Stimulated activated CD4-positive, alpha-beta T cell treated with anti-CD3 and anti-CD28 coated beads, Interleukin-12 subunit alpha, Interleukin-12 subunit beta, amount 100 ng/mL, for 4 hours (primary cell): ENCODE measurements around the gene C2.
"Not testable (repeated sequence)": the region's sequence is repeated elsewhere in the genome, so short reads cannot be mapped to it uniquely, and the experiment has no call there.

Experiments used
- DNase-seq: peaks from one replicate; pipeline ENCODE4 v3.0.0-alpha.2; 2020

Gene C2

GRCh38 chr6:31981744-31982143 is 54.2 kb downstream of the C2 start, which contains the start of gene C4A:
Gene C4A, plus strand, starts transcription at chr6:31982057. Its CDS starts 51 bp downstream, at chr6:31982108.
- not testable (repeated sequence) for DNase-seq

DNA sequence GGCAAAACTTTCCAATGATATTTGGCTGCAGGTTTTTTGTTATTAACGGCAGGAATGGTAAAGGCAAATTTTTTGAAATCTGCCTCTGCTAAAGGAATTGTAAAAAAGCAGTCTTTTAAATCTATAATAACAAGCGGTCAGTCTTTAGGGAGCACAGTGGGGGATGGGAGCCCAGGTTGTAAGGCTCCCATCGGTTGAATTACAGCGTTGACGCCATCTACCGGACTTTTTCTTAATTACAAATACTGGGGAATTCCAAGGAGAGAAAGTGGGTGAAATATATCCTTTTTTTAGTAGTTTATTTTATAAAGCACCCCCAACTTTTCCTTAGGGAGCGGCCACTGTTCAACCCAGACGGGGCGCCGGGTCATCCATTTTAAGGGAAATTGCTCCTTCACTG is 61.8 kb downstream of the C2 start:
- DNase-seq, result not testable (repeated sequence)

- not testable (repeated sequence) for DNase-seq
Observed at GRCh38 chr6:31994421-31994820, 66.9 kb downstream of the C2 start.
